Dendritic cell treated with granulocyte-macrophage colony-stimulating factor and Interleukin-4, amounts not matched to agents 40 ng/mL and 50 ng/mL, for 4 days (primary cell): ENCODE results near the gene SALL3.
"Not testable (repeated sequence)": the region's sequence is repeated elsewhere in the genome, so short reads cannot be mapped to it uniquely, and the experiment has no call there.

Experiments
- H3K27ac Mint-ChIP-seq: one replicate; pipeline ENCODE4 v1.8.0; 2022; ENCODE audit warnings: mild to moderate bottlenecking, mixed read lengths
- H3K27me3 Mint-ChIP-seq: one replicate; pipeline ENCODE4 v1.8.0; 2022; ENCODE audit warnings: mild to moderate bottlenecking, mixed read lengths
- H3K36me3 Mint-ChIP-seq: one replicate; pipeline ENCODE4 v1.8.0; 2022; ENCODE audit warnings: low read depth, mixed read lengths
- H3K4me1 Mint-ChIP-seq: one replicate; pipeline ENCODE4 v1.8.0; 2022; ENCODE audit warnings: low read depth, mixed read lengths
- H3K4me3 Mint-ChIP-seq: one replicate; pipeline ENCODE4 v1.8.0; 2022; ENCODE audit warnings: mild to moderate bottlenecking, moderate library complexity, mixed read lengths
- H3K9me3 Mint-ChIP-seq: one replicate; pipeline ENCODE4 v1.8.0; 2022; ENCODE audit warnings: mixed read lengths
- intact Hi-C: fragments of 100-400 bp; cut with micrococcal nuclease; formaldehyde crosslinking; loops from one replicate; pipeline ENCODE4 v1.15.0; 2022

SALL3 gene

DNA sequence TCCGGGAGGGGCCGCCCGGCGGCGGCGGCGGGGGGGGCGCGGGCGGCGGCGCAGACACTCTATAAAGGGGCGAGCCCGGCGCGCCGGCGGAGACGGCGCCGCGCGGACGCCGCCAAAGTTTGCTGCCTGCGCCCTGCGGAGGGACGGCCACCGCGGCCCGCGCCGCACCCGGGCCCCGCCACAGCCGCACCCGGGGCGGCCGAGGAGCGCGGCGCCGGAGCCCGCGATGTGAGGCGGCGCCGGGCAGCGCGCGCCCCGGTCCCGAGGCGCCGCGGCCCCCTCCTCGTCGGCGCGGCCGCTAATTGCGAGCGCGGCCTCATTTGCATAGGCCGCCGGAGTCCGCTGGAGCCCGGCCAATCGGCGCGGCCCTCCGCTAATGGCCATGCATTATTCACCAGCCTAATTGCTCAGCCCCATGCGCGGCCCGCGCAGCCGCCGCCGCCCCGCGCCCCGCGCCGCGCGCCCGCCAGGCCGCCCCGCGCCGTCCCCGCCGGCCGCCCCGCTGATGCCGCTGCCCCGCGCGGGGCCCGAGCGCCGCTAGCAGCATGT lies at the start of gene SALL3:
Gene SALL3 (plus strand): TSS at position 89 of the 549 bp plus-strand sequence. CDS start 457 bp downstream, at position 546.
- intact Hi-C loops, result no loop called here
- Mint-ChIP-seq H3K9me3 (no peaks in the 10 kb centered on the region), H3K4me3 (no peak within 1 kb of the TSS), H3K27me3 (peaks cover 67% of the 10 kb centered on the region), H3K36me3 (no peaks in the 10 kb centered on the region), H3K4me1 (no peaks in the 10 kb centered on the region), H3K27ac (no peak within 1 kb of the TSS)

DNA sequence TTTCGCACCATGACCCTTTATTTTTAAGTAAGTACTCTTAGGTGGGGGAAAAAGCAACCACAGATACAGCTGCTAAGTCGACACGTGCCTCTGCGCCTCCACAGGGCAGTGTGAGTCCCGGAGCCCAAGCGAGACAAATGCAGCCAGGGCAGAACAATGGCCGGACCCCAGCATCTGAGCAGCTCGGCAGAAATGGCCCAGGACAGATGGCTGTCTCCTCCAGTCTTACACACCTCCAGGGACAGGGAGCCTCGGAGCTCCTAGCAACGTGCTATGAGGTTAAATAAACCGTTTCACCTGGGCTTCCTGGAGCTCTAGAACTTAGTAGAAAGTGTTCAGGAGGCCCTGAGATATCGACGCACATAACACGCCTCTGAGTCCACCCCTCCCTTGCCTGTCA lies 47.3 kb upstream of the SALL3 start:
- no peak overlapping the region for H3K27ac Mint-ChIP-seq
- H3K9me3 Mint-ChIP-seq, result no peaks in the 10 kb centered on the region
- no peaks in the 10 kb centered on the region for H3K36me3 Mint-ChIP-seq
- intact Hi-C loops, result no loop called here
- no peak overlapping the region for H3K4me3 Mint-ChIP-seq
- no peaks in the 10 kb centered on the region for H3K27me3 Mint-ChIP-seq
- no peaks in the 10 kb centered on the region for H3K4me1 Mint-ChIP-seq

DNA sequence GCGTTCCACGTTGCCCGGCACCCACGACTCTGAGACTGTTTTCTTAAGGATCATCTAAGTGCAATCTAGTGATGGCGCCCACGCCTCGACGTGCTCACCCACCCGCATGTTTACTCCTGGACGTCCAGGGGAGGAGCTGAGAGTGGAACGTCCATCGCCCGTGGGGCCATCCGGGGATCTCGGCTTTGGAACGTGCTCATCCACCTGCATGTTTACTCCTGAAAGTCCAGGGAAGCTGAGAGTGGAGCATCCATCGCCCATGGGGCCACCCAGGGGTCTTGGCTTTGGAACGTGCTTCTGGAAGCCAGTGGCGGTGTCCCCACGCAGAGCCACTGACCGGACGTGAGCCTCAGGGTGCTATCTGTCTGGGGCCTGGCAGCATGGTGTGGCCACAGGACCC lies 45.6 kb upstream of the SALL3 start:
- Mint-ChIP-seq H3K27ac (no peak overlapping the region), H3K27me3 (no peaks in the 10 kb centered on the region), H3K36me3 (no peaks in the 10 kb centered on the region), H3K4me3 (no peak overlapping the region), H3K9me3 (no peaks in the 10 kb centered on the region), H3K4me1 (no peaks in the 10 kb centered on the region)
- intact Hi-C loops, result no loop called here

GRCh38 chr18:78934551-78935225 lies 44.9 kb upstream of the SALL3 start:
- no peaks in the 10 kb centered on the region for H3K4me1 Mint-ChIP-seq
- no peak overlapping the region for H3K27ac Mint-ChIP-seq
- intact Hi-C loops, result no loop called here
- no peak overlapping the region for H3K4me3 Mint-ChIP-seq
- H3K27me3 Mint-ChIP-seq, result no peaks in the 10 kb centered on the region
- no peaks in the 10 kb centered on the region for H3K9me3 Mint-ChIP-seq
- H3K36me3 Mint-ChIP-seq, result no peaks in the 10 kb centered on the region

DNA sequence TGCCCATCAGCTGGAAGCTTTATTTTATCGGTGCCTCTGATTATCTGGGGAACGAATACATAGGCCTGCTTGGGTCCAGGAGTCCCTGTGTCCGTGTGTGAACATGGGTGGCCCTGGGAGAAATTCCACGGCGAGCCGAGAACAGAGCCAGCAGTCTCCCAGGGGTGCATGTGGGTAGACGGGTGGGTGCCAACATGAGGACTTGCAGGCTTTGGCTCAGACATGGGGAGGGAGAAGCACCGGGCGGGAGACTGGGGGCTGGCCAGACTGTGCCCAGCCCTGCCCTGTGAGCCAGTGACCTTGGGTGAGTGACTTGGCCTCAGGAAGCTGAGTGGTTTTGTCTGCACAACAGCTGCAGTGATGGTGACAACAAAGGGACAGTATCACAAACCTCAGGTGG lies 44.2 kb upstream of the SALL3 start:
- H3K27me3 Mint-ChIP-seq, result no peaks in the 10 kb centered on the region
- intact Hi-C loops, result no loop called here
- no peaks in the 10 kb centered on the region for H3K4me1 Mint-ChIP-seq
- no peaks in the 10 kb centered on the region for H3K9me3 Mint-ChIP-seq
- H3K36me3 Mint-ChIP-seq, result no peaks in the 10 kb centered on the region
- H3K27ac Mint-ChIP-seq, result no peak overlapping the region
- H3K4me3 Mint-ChIP-seq, result no peak overlapping the region

GRCh38 chr18:78936251-78937005 lies 43.2 kb upstream of the SALL3 start:
- no peak overlapping the region for H3K4me3 Mint-ChIP-seq

GRCh38 chr18:78937166-78937565 lies 42.5 kb upstream of the SALL3 start:
- intact Hi-C loops, result no loop called here
- H3K9me3 Mint-ChIP-seq, result no peaks in the 10 kb centered on the region
- no peaks in the 10 kb centered on the region for H3K36me3 Mint-ChIP-seq
- H3K27ac Mint-ChIP-seq, result no peak overlapping the region
- H3K4me3 Mint-ChIP-seq, result no peak overlapping the region
- H3K4me1 Mint-ChIP-seq, result no peaks in the 10 kb centered on the region
- no peaks in the 10 kb centered on the region for H3K27me3 Mint-ChIP-seq

More at GRCh38 chr18:78936251-78937005, 43.2 kb upstream of the SALL3 start:
- Mint-ChIP-seq H3K4me1 (no peaks in the 10 kb centered on the region), H3K27me3 (no peaks in the 10 kb centered on the region), H3K27ac (no peak overlapping the region), H3K36me3 (no peaks in the 10 kb centered on the region), H3K9me3 (no peaks in the 10 kb centered on the region)
- intact Hi-C loops, result no loop called here

- no peaks in the 10 kb centered on the region for H3K4me1 Mint-ChIP-seq
- H3K4me3 Mint-ChIP-seq, result no peak overlapping the region
- no peaks in the 10 kb centered on the region for H3K27me3 Mint-ChIP-seq
- no peak overlapping the region for H3K27ac Mint-ChIP-seq
- no peaks in the 10 kb centered on the region for H3K9me3 Mint-ChIP-seq
- H3K36me3 Mint-ChIP-seq, result no peaks in the 10 kb centered on the region
- intact Hi-C loops, result no loop called here
These were observed 40.5 kb upstream of the SALL3 start for GRCh38 chr18:78939105-78939504.

GRCh38 chr18:78939734-78940494 lies 39.7 kb upstream of the SALL3 start:
- intact Hi-C loops, result no loop called here
- no peaks in the 10 kb centered on the region for H3K27me3 Mint-ChIP-seq
- H3K36me3 Mint-ChIP-seq, result no peaks in the 10 kb centered on the region
- no peak overlapping the region for H3K27ac Mint-ChIP-seq
- no peaks in the 10 kb centered on the region for H3K4me1 Mint-ChIP-seq
- no peaks in the 10 kb centered on the region for H3K9me3 Mint-ChIP-seq
- H3K4me3 Mint-ChIP-seq, result no peak overlapping the region

GRCh38 chr18:78942236-78942635 lies 37.4 kb upstream of the SALL3 start:
- H3K36me3 Mint-ChIP-seq, H3K4me3 Mint-ChIP-seq, H3K27ac Mint-ChIP-seq, intact Hi-C loops, H3K9me3 Mint-ChIP-seq, H3K4me1 Mint-ChIP-seq, H3K27me3 Mint-ChIP-seq: not testable (repeated sequence)

GRCh38 chr18:78945628-78946027 lies 34.0 kb upstream of the SALL3 start:
- Mint-ChIP-seq H3K27ac (no peak overlapping the region), H3K4me1 (no peaks in the 10 kb centered on the region), H3K4me3 (no peak overlapping the region), H3K36me3 (no peaks in the 10 kb centered on the region), H3K9me3 (no peaks in the 10 kb centered on the region), H3K27me3 (peaks cover 2% of the 10 kb centered on the region)
- intact Hi-C loops, result no loop called here

DNA sequence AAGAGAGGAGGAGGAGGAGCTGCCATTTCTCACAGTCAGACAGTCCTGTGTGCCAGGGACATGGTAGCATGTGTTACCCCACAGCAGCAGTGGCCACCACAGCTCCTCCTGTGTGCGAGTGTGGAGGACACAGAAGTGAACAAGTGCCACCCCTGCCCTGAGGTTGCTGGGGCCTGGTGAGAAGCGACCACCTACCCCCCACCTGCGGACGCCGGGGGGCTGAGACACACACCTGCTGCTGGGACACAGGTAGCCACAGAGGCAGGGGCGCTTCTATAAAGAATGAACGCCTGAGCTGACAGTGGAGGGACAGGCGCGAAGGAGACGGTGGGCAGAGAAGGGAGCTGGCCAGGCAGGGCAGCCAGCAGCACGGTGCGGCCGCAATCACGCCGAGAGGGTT lies 32.3 kb upstream of the SALL3 start:
- Mint-ChIP-seq H3K4me1 (no peaks in the 10 kb centered on the region), H3K36me3 (no peaks in the 10 kb centered on the region), H3K4me3 (no peak overlapping the region), H3K27me3 (peaks cover 2% of the 10 kb centered on the region), H3K9me3 (peaks cover 13% of the 10 kb centered on the region), H3K27ac (no peak overlapping the region)
- intact Hi-C loops, result no loop called here

- peaks cover 2% of the 10 kb centered on the region for H3K27me3 Mint-ChIP-seq
- no peak overlapping the region for H3K4me3 Mint-ChIP-seq
These were observed 31.4 kb upstream of the SALL3 start for GRCh38 chr18:78948221-78948620.

DNA sequence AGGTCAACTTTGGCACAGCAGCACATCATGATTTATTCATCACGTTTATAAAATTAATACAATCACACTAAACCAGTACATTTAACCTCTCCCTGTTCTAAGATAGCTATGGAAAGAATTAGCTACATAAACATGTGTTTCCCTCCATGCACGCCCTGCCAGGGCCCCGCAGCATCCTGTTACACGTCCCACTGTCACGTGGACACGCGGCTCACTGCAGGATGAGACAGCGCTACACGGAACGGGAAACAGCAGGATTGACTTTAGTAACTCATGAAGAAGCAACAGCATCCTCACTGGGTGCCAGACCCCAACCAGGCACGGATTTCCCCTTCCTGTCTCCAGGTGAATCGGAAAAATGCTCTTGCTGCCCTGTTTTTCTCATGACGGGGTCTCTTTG lies 30.9 kb upstream of the SALL3 start:
- Mint-ChIP-seq H3K36me3 (no peaks in the 10 kb centered on the region), H3K9me3 (peaks cover 17% of the 10 kb centered on the region), H3K4me3 (no peak overlapping the region), H3K27me3 (peaks cover 2% of the 10 kb centered on the region), H3K4me1 (no peaks in the 10 kb centered on the region), H3K27ac (no peak overlapping the region)
- intact Hi-C loops, result no loop called here

More at GRCh38 chr18:78948221-78948620, 31.4 kb upstream of the SALL3 start:
- Mint-ChIP-seq H3K4me1 (no peaks in the 10 kb centered on the region), H3K9me3 (peaks cover 17% of the 10 kb centered on the region), H3K36me3 (no peaks in the 10 kb centered on the region), H3K27ac (no peak overlapping the region)
- intact Hi-C loops, result no loop called here
